H1 (cell line): ENCODE results near the gene ACYP1. TPM values are rescaled to one million over a fixed set of nuclear protein-coding genes. Genes with fewer than 3 reads are reported as not detected.

Source experiments
- CTCF ChIA-PET: fragments of 300-600 bp; sonication (Branson Sonifier 250); formaldehyde crosslinking; loops from one replicate; lab custom pipeline; 2021; ENCODE audit not compliant: partially characterized antibody; lab: Charles Lee
- POLR2A ChIA-PET: fragments of 300-600 bp; sonication (Branson Sonifier 250); formaldehyde crosslinking; loops from one replicate; lab custom pipeline; 2021; ENCODE audit warnings: inconsistent platforms; ENCODE audit not compliant: partially characterized antibody; lab: Charles Lee
- DNase-seq, 2 experiments: peaks; one replicate each; pipeline versions ENCODE4 v3.0.0 to v3.0.0-alpha.2; 2010 to 2022; ENCODE audit warnings: low spot score in 2 of 2, low read depth in 1 of 2, mixed read lengths in 1 of 2
- FAIRE-seq: peaks from 2 replicates; lab custom pipeline; 2011; peaks lifted over from hg19 to GRCh38; lab: Jason Lieb, UNC
- H2AFZ ChIP-seq: 2 replicates; pipeline ENCODE4 v1.8.1; 2012; ENCODE audit warnings: low read length, inconsistent platforms
- H2AK5ac ChIP-seq: 2 replicates; pipeline ENCODE4 v1.6.1; 2013; ENCODE audit warnings: low read depth, low read length
- H2BK120ac ChIP-seq: replicated peaks from 2 replicates; pipeline ENCODE3; 2013; ENCODE audit warnings: low read depth, low read length, inconsistent platforms
- H2BK12ac ChIP-seq: 2 replicates; pipeline ENCODE4 v1.6.1; 2013; ENCODE audit warnings: low read depth, low read length
- H2BK15ac ChIP-seq: 2 replicates; pipeline ENCODE4 v1.6.1; 2013; ENCODE audit warnings: low read length
- H2BK20ac ChIP-seq: 2 replicates; pipeline ENCODE4 v1.6.1; 2013; ENCODE audit warnings: low read length
- H2BK5ac ChIP-seq: 2 replicates; pipeline ENCODE4 v1.6.1; 2013; ENCODE audit warnings: low read depth, low read length
- H3K14ac ChIP-seq: 2 replicates; pipeline ENCODE4 v1.6.1; 2013; ENCODE audit warnings: inconsistent platforms; ENCODE audit not compliant: insufficient read length
- H3K18ac ChIP-seq: 2 replicates; pipeline ENCODE4 v1.6.1; 2013; ENCODE audit warnings: low read length; ENCODE audit errors: extremely low read depth
- H3K23ac ChIP-seq: 2 replicates; pipeline ENCODE4 v1.6.1; 2013; ENCODE audit warnings: inconsistent platforms; ENCODE audit not compliant: insufficient read length
- H3K23me2 ChIP-seq: 2 replicates; pipeline ENCODE4 v1.6.1; 2013; ENCODE audit warnings: low read depth, low read length
- H3K27ac ChIP-seq: 2 replicates; pipeline ENCODE4 v1.6.1; 2011; ENCODE audit warnings: low read depth, low read length, inconsistent platforms
- H3K27me3 ChIP-seq, 4 experiments: replicated peaks in 1 of 4; 1 replicate in 1 of 4; 2 replicates in 3 of 4; pipeline versions ENCODE4 v1.6.1 to v1.8.1; 2011 to 2013; ENCODE audit warnings: low read length in 3 of 4, mild to moderate bottlenecking in 3 of 4, inconsistent platforms in 2 of 4, mixed read lengths in 2 of 4, moderate library complexity in 1 of 4; ENCODE audit not compliant: control insufficient read depth in 3 of 4, insufficient read depth in 3 of 4; ENCODE audit errors: extremely low read depth in 1 of 4
- H3K36me3 ChIP-seq, 4 experiments: 2 replicates each; pipeline versions ENCODE4 v1.6.1 to v1.8.1; 2011 to 2013; ENCODE audit warnings: mild to moderate bottlenecking in 4 of 4, low read length in 3 of 4, moderate library complexity in 2 of 4, control low read depth in 1 of 4, inconsistent platforms in 1 of 4; ENCODE audit not compliant: insufficient read depth in 4 of 4, control insufficient read depth in 2 of 4
- H3K4ac ChIP-seq: replicated peaks from 2 replicates; pipeline ENCODE3; 2013; ENCODE audit warnings: low read length, low read depth, mixed read lengths, inconsistent platforms; ENCODE audit not compliant: insufficient read length
- H3K4me1 ChIP-seq, 4 experiments: replicated peaks in 1 of 4; 1 replicate in 1 of 4; 2 replicates in 3 of 4; pipeline versions ENCODE4 v1.6.1 to v1.8.1; 2011 to 2013; ENCODE audit warnings: low read length in 3 of 4, inconsistent platforms in 2 of 4, mixed read lengths in 1 of 4; ENCODE audit not compliant: insufficient read depth in 4 of 4, control insufficient read depth in 3 of 4
- H3K4me2 ChIP-seq, 2 experiments: 2 replicates each; pipeline versions ENCODE4 v1.6.1 to v1.8.1; 2011 to 2013; ENCODE audit warnings: low read depth in 2 of 2, low read length in 2 of 2, control low read depth in 1 of 2, inconsistent platforms in 1 of 2, mild to moderate bottlenecking in 1 of 2; ENCODE audit not compliant: insufficient read depth in 1 of 2
- H3K4me3 ChIP-seq, 4 experiments: fragments of 200-600, 300-600 bp in 1 of 4; sonication (generic), shearing (Covaris generic), sonication (Bioruptor Twin) in 1 of 4; 2 replicates each; pipeline versions ENCODE4 v1.5.1 to v1.8.1; 2011 to 2016; ENCODE audit warnings: low read length in 4 of 4, low read depth in 3 of 4, control low read depth in 2 of 4, inconsistent platforms in 2 of 4, mild to moderate bottlenecking in 2 of 4, mixed read lengths in 1 of 4, moderate library complexity in 1 of 4; ENCODE audit not compliant: insufficient read depth in 2 of 4; ENCODE audit errors: extremely low read depth in 1 of 4
- H3K56ac ChIP-seq: replicated peaks from 2 replicates; pipeline ENCODE3; 2013; ENCODE audit warnings: low read depth, mild to moderate bottlenecking, mixed read lengths, low read length, inconsistent platforms; ENCODE audit not compliant: insufficient read length
- H3K79me1 ChIP-seq: 2 replicates; pipeline ENCODE4 v1.6.1; 2013; ENCODE audit warnings: low read depth, low read length, control low read depth
- H3K79me2 ChIP-seq, 2 experiments: 2 replicates each; pipeline versions ENCODE4 v1.6.1 to v1.8.1; 2012 to 2013; ENCODE audit warnings: low read length in 2 of 2, mild to moderate bottlenecking in 2 of 2, inconsistent platforms in 1 of 2; ENCODE audit not compliant: insufficient read depth in 2 of 2, control insufficient read depth in 1 of 2
- H3K9ac ChIP-seq, 4 experiments: replicated peaks in 1 of 4; 1 replicate in 1 of 4; 2 replicates in 3 of 4; pipeline versions ENCODE4 v1.6.1 to v1.8.1; 2011 to 2013; ENCODE audit warnings: low read depth in 3 of 4, low read length in 3 of 4, control low read depth in 2 of 4, mild to moderate bottlenecking in 2 of 4, moderate library complexity in 2 of 4, inconsistent platforms in 1 of 4; ENCODE audit errors: extremely low read depth in 1 of 4
- H3K9me3 ChIP-seq, 2 experiments: 2 replicates each; pipeline versions ENCODE4 v1.6.1 to v1.8.1; 2012 to 2013; ENCODE audit warnings: mild to moderate bottlenecking in 2 of 2, moderate library complexity in 2 of 2, control low read depth in 1 of 2, inconsistent platforms in 1 of 2, low read depth in 1 of 2, low read length in 1 of 2, mixed read lengths in 1 of 2; ENCODE audit not compliant: insufficient read depth in 2 of 2
- H4K20me1 ChIP-seq, 2 experiments: replicated peaks in 1 of 2; 2 replicates each; pipeline versions ENCODE3 to v1.8.1; 2011 to 2013; ENCODE audit warnings: inconsistent platforms in 2 of 2, low read length in 2 of 2, mild to moderate bottlenecking in 1 of 2; ENCODE audit not compliant: insufficient read depth in 2 of 2, control insufficient read depth in 1 of 2
- H4K5ac ChIP-seq: 2 replicates; pipeline ENCODE4 v1.6.1; 2013; ENCODE audit warnings: low read length, low read depth, mixed read lengths, inconsistent platforms; ENCODE audit not compliant: insufficient read length
- H4K8ac ChIP-seq: 2 replicates; pipeline ENCODE4 v1.8.0; 2013; ENCODE audit warnings: mild to moderate bottlenecking, moderate library complexity, low read length, inconsistent platforms; ENCODE audit not compliant: insufficient read depth; ENCODE audit errors: extremely low read depth
- H4K91ac ChIP-seq: replicated peaks from 2 replicates; pipeline ENCODE3; 2013; ENCODE audit warnings: low read length, mixed read lengths, inconsistent platforms; ENCODE audit not compliant: insufficient read length
- CEBPB ChIP-seq: IDR thresholded peaks from 2 replicates; pipeline ENCODE4 v1.6.1; 2012; ENCODE audit warnings: low read depth, low read length
- GTF2F1 ChIP-seq: IDR thresholded peaks from 2 replicates; pipeline ENCODE4 v1.6.1; 2012; ENCODE audit warnings: low read depth, low read length, improper control_type of control experiment, borderline replicate concordance
- HDAC2 ChIP-seq, 2 experiments: fragments of 300-600 bp in 1 of 2; sonication (generic) in 1 of 2; IDR thresholded peaks; 2 replicates each; pipeline ENCODE4 v1.6.1; 2011 to 2012; ENCODE audit warnings: low read depth in 2 of 2, low read length in 2 of 2, mild to moderate bottlenecking in 2 of 2, moderate library complexity in 2 of 2, borderline replicate concordance in 1 of 2, inconsistent platforms in 1 of 2
- HDAC6 ChIP-seq: IDR thresholded peaks from one replicate; pipeline ENCODE4 v1.7.1; 2012; ENCODE audit warnings: low read depth, mild to moderate bottlenecking, inconsistent platforms, low read length, moderate library complexity
- NRF1 ChIP-seq: IDR thresholded peaks from 2 replicates; pipeline ENCODE4 v1.6.1; 2011; ENCODE audit warnings: mild to moderate bottlenecking, low read depth, low read length, improper control_type of control experiment
- PHF8 ChIP-seq: fragments of 200-600 bp; sonication (generic); conservative IDR thresholded peaks from 2 replicates; pipeline ENCODE4 v1.7.1; 2012; ENCODE audit warnings: low read depth, mild to moderate bottlenecking, inconsistent platforms, low read length, moderate library complexity
- RNF2 ChIP-seq: fragments of 200-900, 300-1000 bp; sonication (generic); IDR thresholded peaks from 2 replicates; pipeline ENCODE4 v1.7.1; 2016; ENCODE audit warnings: borderline replicate concordance, low read depth, mild to moderate bottlenecking, antibody characterized with exemption, low read length; ENCODE audit not compliant: poor library complexity, severe bottlenecking; ENCODE audit errors: missing control alignments
- RXRA ChIP-seq: IDR thresholded peaks from 2 replicates; pipeline ENCODE4 v1.6.1; 2011; ENCODE audit warnings: low read depth, mild to moderate bottlenecking, low read length, moderate library complexity; ENCODE audit not compliant: insufficient read depth
- SAP30 ChIP-seq: fragments of 300-600 bp; sonication (generic); IDR thresholded peaks from 2 replicates; pipeline ENCODE4 v1.7.1; 2012; ENCODE audit warnings: low read length, moderate library complexity, mild to moderate bottlenecking, inconsistent platforms; ENCODE audit not compliant: insufficient read depth, insufficient replicate concordance
- SP1 ChIP-seq: IDR thresholded peaks from 2 replicates; pipeline ENCODE4 v1.6.1; 2011; ENCODE audit warnings: low read depth, low read length
- ZNF274 ChIP-seq: IDR thresholded peaks from 2 replicates; pipeline ENCODE4 v1.7.0; 2012; ENCODE audit warnings: low read length, borderline replicate concordance; ENCODE audit errors: extremely low read depth
- WGBS, 2 experiments: shearing (Covaris generic) in 1 of 2; methylation state at CpG; one replicate each; pipeline versions ENCODE4 v1.1.6 to v1.1.7; 2013 to 2015; ENCODE audit warnings: low lambda C conversion rate in 2 of 2, mixed read lengths in 2 of 2, inconsistent platforms in 1 of 2, low coverage in 1 of 2, missing lambda C conversion rate in 1 of 2; ENCODE audit not compliant: insufficient replicate concordance in 2 of 2, insufficient coverage in 1 of 2, insufficient read length in 1 of 2; ENCODE audit errors: extremely low coverage in 1 of 2, missing lambda C conversion rate in 1 of 2; 5-methylcytosine and 5-hydroxymethylcytosine counted together
- polyA plus RNA-seq, 7 experiments: library from polyadenylated mRNA; depleted of rRNA in 3 of 7; stranded (reverse) in 5 of 7; unstranded in 2 of 7; fragments of >200 nt in 5 of 7; fragments of 200-250 nt in 2 of 7; gene quantifications; 1 replicate in 5 of 7; 2 replicates in 1 of 7; 4 replicates in 1 of 7; pipeline versions ENCODE4 v1.2.1 to v1.2.3, GENCODE V29; 2011 to 2013; ENCODE audit warnings: missing spikeins in 2 of 7, mixed read lengths in 2 of 7
- total RNA-seq: library from RNA; stranded (reverse); fragmentation: NEBNext Ultra II Directional; extraction: Animal tissue kit (Norgen Biotek cat#: 25700); gene quantifications from 2 replicates; pipeline ENCODE4 v1.2.1, GENCODE V29; 2021
- TF ChIP-seq, protein P1 (sequence below): IDR thresholded peaks from 2 replicates; pipeline ENCODE4 v1.6.1; 2011; ENCODE audit warnings: low read length, improper control_type of control experiment

The ACYP1 gene
- total and polyA plus RNA-seq, 2 of the 8 experiments (the other 6 are each of a cell fraction or from before 2014, with no cell fraction given) = 22.3 to 24.8 TPM

DNA sequence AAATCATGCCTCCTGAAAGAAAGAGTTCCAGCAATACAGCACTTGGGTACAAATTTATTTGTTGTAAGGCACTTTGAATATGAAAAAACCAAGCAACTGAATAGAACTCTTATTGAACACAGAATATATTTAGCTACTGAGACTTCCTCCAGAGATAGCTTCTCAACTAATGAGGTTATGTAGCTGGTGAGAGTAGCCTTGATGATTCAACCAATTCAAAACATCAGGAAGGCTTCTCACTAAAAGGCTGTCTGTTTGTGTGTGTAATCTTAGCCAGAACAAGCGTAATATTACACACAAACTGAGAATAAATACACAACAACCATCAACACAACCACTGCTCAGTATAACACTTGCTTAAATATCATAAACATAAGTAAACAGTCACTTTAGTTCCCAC lies 40.7 kb downstream of the ACYP1 start:
- FAIRE-seq = no peak
- H3K23me2 ChIP-seq = no peaks in the 10 kb centered on the region
- POLR2A ChIA-PET = interaction anchor here (1.3 kb wide), 2 partner anchors 20 to 43 kb away, joined by 3 to 5 read pairs; partner anchors contain the start of gene EIF2B2
- TF ChIP-seq RXRA (no peak), NRF1 (no peak), HDAC6 (no peak), HDAC2 (IDR thresholded peaks at IDR 0.05; ENCODE audit: borderline replicate concordance in 1 of 2, low read depth in 2 of 2, low read length in 2 of 2) (no peak), PHF8 (no peak), SP1 (no peak), CEBPB (no peak), GTF2F1 (no peak), SAP30 (no peak), ZNF274 (no peak), RNF2 (no peak)
- TF ChIP-seq, protein P1, sequence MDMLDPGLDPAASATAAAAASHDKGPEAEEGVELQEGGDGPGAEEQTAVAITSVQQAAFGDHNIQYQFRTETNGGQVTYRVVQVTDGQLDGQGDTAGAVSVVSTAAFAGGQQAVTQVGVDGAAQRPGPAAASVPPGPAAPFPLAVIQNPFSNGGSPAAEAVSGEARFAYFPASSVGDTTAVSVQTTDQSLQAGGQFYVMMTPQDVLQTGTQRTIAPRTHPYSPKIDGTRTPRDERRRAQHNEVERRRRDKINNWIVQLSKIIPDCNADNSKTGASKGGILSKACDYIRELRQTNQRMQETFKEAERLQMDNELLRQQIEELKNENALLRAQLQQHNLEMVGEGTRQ = no peak

More for the DNA sequence above, 40.7 kb downstream of the ACYP1 start:
- Histone ChIP-seq H2AFZ (no peak overlapping the region), H2BK120ac (no peak overlapping the region), H4K5ac (no peak overlapping the region), H3K9me3 (no peaks in the 10 kb centered on the region), H2AK5ac (no peak overlapping the region), H3K4me1 (no peaks in the 10 kb centered on the region), H3K79me2 (no peaks in the 10 kb centered on the region), H3K56ac (no peak overlapping the region), H3K4me2 (no peak overlapping the region), H3K27ac (no peak overlapping the region), H3K27me3 (no peaks in the 10 kb centered on the region), H3K14ac (no peak overlapping the region), H3K18ac (no peak overlapping the region), H2BK12ac (no peak overlapping the region), H4K8ac (no peak overlapping the region), H2BK20ac (no peak overlapping the region), H4K20me1 (peaks cover 0 to 1% of the 10 kb centered on the region in 2 experiments), H3K4me3 (no peak overlapping the region), H3K23ac (no peak overlapping the region), H3K9ac (no peak overlapping the region), H4K91ac (no peak overlapping the region), H3K79me1 (no peaks in the 10 kb centered on the region), H2BK15ac (no peak overlapping the region), H3K4ac (no peak overlapping the region), H2BK5ac (no peak overlapping the region), H3K36me3 (peaks cover 0 to 18% (median 5%) of the 10 kb centered on the region in 4 experiments; a peak in 6 of 8 replicates)
- no peak for DNase-seq
- CTCF ChIA-PET = interaction anchor here (0.5 to 4.7 kb wide), 27 partner anchors 9 to 163 kb away, joined by 3 to 33 read pairs (median 5); partner anchors contain the start of genes ACYP1, EIF2B2 and MLH3
- 100% methylated on average over 1 of the region's 1 CpG; no CpG with 5 or more reads in 1 of the 2 experiments for WGBS, 2 experiments
